Measurements from ENCODE around the gene CD300LB.

The CD300LB gene

GRCh38 chr17:74480290-74480689 lies 51.0 kb downstream of the CD300LB start:
- no peaks in the 10 kb centered on the region for H3K9me3 ChIP-seq (ENCODE audit: control insufficient read depth, insufficient read depth, low read length)
- H3F3A ChIP-seq (ENCODE audit: control insufficient read depth, insufficient read depth), result no peaks in the 10 kb centered on the region
- no peaks in the 10 kb centered on the region for H3K79me2 ChIP-seq (ENCODE audit: control insufficient read depth, low read length)
- TF ChIP-seq, protein P1, sequence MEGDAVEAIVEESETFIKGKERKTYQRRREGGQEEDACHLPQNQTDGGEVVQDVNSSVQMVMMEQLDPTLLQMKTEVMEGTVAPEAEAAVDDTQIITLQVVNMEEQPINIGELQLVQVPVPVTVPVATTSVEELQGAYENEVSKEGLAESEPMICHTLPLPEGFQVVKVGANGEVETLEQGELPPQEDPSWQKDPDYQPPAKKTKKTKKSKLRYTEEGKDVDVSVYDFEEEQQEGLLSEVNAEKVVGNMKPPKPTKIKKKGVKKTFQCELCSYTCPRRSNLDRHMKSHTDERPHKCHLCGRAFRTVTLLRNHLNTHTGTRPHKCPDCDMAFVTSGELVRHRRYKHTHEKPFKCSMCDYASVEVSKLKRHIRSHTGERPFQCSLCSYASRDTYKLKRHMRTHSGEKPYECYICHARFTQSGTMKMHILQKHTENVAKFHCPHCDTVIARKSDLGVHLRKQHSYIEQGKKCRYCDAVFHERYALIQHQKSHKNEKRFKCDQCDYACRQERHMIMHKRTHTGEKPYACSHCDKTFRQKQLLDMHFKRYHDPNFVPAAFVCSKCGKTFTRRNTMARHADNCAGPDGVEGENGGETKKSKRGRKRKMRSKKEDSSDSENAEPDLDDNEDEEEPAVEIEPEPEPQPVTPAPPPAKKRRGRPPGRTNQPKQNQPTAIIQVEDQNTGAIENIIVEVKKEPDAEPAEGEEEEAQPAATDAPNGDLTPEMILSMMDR (IDR thresholded peaks at IDR 0.05; ENCODE audit: low read depth, low read length, poor library complexity, severe bottlenecking), result no peak
- no peak for TF ChIP-seq EZH2phosphoT487 (IDR thresholded peaks at IDR 0.05; ENCODE audit: borderline replicate concordance, low read length)
- no peaks in the 10 kb centered on the region for H3K9me2 ChIP-seq (replicated peaks; ENCODE audit: control insufficient read depth, low read length)
- H3K4me2 ChIP-seq (ENCODE audit: low read length), result no peak overlapping the region
- no peaks in the 10 kb centered on the region for H3K4me1 ChIP-seq (ENCODE audit: control insufficient read depth, low read length)
- no peaks in the 10 kb centered on the region for H3K36me3 ChIP-seq (ENCODE audit: control insufficient read depth, low read length)
- H4K20me1 ChIP-seq (ENCODE audit: control insufficient read depth, insufficient read depth, low read depth, low read length), result no peaks in the 10 kb centered on the region
- no peaks in the 10 kb centered on the region; the same call in 1 of the 2 replicates for H3K27me3 ChIP-seq (ENCODE audit: control insufficient read depth, low read length)
- no peak overlapping the region for H3K4me3 ChIP-seq (ENCODE audit: low read length)
- H3K27ac ChIP-seq (ENCODE audit: low read depth, low read length), result no peak overlapping the region

- H3K9me2 ChIP-seq (replicated peaks; ENCODE audit: control insufficient read depth, low read length), result no peaks in the 10 kb centered on the region
- H4K20me1 ChIP-seq (ENCODE audit: control insufficient read depth, insufficient read depth, low read depth, low read length), result no peaks in the 10 kb centered on the region
- peaks cover 3% of the 10 kb centered on the region; the same call in 1 of the 2 replicates for H3K4me1 ChIP-seq (ENCODE audit: control insufficient read depth, low read length)
- no peaks in the 10 kb centered on the region for H3K27me3 ChIP-seq (ENCODE audit: control insufficient read depth, low read length)
- no peak overlapping the region for H3K4me2 ChIP-seq (ENCODE audit: low read length)
- no peak overlapping the region for H3K27ac ChIP-seq (ENCODE audit: low read depth, low read length)
- H3K79me2 ChIP-seq (ENCODE audit: control insufficient read depth, low read length), result no peaks in the 10 kb centered on the region
- no peak overlapping the region for H3K4me3 ChIP-seq (ENCODE audit: low read length)
- TF ChIP-seq, protein P1 (IDR thresholded peaks at IDR 0.05; ENCODE audit: low read depth, low read length, poor library complexity, severe bottlenecking), result no peak
- no peak for TF ChIP-seq EZH2phosphoT487 (IDR thresholded peaks at IDR 0.05; ENCODE audit: borderline replicate concordance, low read length)
- H3F3A ChIP-seq (ENCODE audit: control insufficient read depth, insufficient read depth), result no peaks in the 10 kb centered on the region
- H3K36me3 ChIP-seq (ENCODE audit: control insufficient read depth, low read length), result no peaks in the 10 kb centered on the region
- no peaks in the 10 kb centered on the region for H3K9me3 ChIP-seq (ENCODE audit: control insufficient read depth, insufficient read depth, low read length)
Observed at GRCh38 chr17:74478420-74479100, 52.7 kb downstream of the CD300LB start.

DNA sequence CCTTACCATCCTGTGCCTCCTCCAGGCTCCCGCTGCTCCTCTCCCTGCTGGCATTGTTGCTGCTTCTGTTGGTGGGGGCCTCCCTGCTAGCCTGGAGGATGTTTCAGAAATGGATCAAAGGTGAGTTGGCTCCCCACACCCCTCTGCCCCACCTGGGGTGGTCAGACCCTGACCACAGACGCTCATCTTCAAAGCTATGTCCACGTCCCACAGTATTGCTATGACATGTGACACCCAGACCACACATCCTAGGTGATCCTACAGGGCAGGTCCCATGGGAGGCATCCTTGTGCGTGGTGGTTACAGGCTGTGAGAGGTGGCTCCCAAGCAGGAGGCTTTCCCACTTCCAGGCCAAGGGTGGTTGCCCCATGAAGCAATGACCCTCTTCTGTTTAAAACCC lies 53.9 kb downstream of the CD300LB start:
- H3K36me3 ChIP-seq (ENCODE audit: control insufficient read depth, low read length), result no peaks in the 10 kb centered on the region
- no peaks in the 10 kb centered on the region for H3K9me2 ChIP-seq (replicated peaks; ENCODE audit: control insufficient read depth, low read length)
- peaks cover 3% of the 10 kb centered on the region; the same call in 1 of the 2 replicates for H3K4me1 ChIP-seq (ENCODE audit: control insufficient read depth, low read length)
- no peaks in the 10 kb centered on the region for H3K79me2 ChIP-seq (ENCODE audit: control insufficient read depth, low read length)
- H3F3A ChIP-seq (ENCODE audit: control insufficient read depth, insufficient read depth), result no peaks in the 10 kb centered on the region
- H3K4me2 ChIP-seq (ENCODE audit: low read length), result no peak overlapping the region
- no peaks in the 10 kb centered on the region for H4K20me1 ChIP-seq (ENCODE audit: control insufficient read depth, insufficient read depth, low read depth, low read length)
- TF ChIP-seq, protein P1 (IDR thresholded peaks at IDR 0.05; ENCODE audit: low read depth, low read length, poor library complexity, severe bottlenecking), result no peak
- TF ChIP-seq EZH2phosphoT487 (IDR thresholded peaks at IDR 0.05; ENCODE audit: borderline replicate concordance, low read length), result no peak
- no peaks in the 10 kb centered on the region for H3K27me3 ChIP-seq (ENCODE audit: control insufficient read depth, low read length)
- no peaks in the 10 kb centered on the region for H3K9me3 ChIP-seq (ENCODE audit: control insufficient read depth, insufficient read depth, low read length)
- no peak overlapping the region for H3K27ac ChIP-seq (ENCODE audit: low read depth, low read length)
- H3K4me3 ChIP-seq (ENCODE audit: low read length), result no peak overlapping the region

All from DOHH2 (cell line).